OCI-LY1 (cell line): ENCODE measurements around the gene AK2.

ENCODE experiments used
- CTCF ChIP-seq: fragments of 200-600 bp; sonication (generic), shearing (Covaris generic); IDR thresholded peaks from 2 replicates; pipeline ENCODE4 v1.5.1; 2017; ENCODE audit warnings: mild to moderate bottlenecking, antibody characterized with exemption, low read length, moderate library complexity, mixed read lengths
- EZH2 ChIP-seq: fragments of 200-600 bp; sonication (generic), shearing (Covaris generic); IDR thresholded peaks from 2 replicates; pipeline ENCODE4 v1.8.0; 2017; ENCODE audit warnings: borderline replicate concordance, mixed run types, mild to moderate bottlenecking, antibody characterized with exemption, low read length, moderate library complexity, mixed read lengths

GRCh38 chr1:33005838-33006421, 30.8 kb downstream of the AK2 start:
- no peak for TF ChIP-seq CTCF
- no peak for TF ChIP-seq EZH2
